Activated B cell treated with CpG ODN at 0.5 μM for 24 hours (primary cell): ENCODE data around the gene TSHZ2. TPM values are rescaled to one million over a fixed set of nuclear protein-coding genes. Genes with fewer than 3 reads are reported as not detected.
"Not testable (repeated sequence)": the region's sequence is repeated elsewhere in the genome, so short reads cannot be mapped to it uniquely, and the experiment has no call there.

Source experiments
- ATAC-seq: fragments of 200-7000 bp; cut with Tn5 transposase; one replicate; pipeline ENCODE4 v1.10.0; 2021; ENCODE audit warnings: low read depth, mild to moderate bottlenecking, moderate library complexity
- CTCF ChIA-PET: fragments of 350-600 bp; sonication (Branson Sonifier 250); formaldehyde crosslinking; loops from one replicate; lab custom pipeline; 2021; ENCODE audit warnings: antibody characterized with exemption; lab: Charles Lee
- POLR2A ChIA-PET: fragments of 350-600 bp; sonication (Branson Sonifier 250); formaldehyde crosslinking; loops from one replicate; lab custom pipeline; 2021; ENCODE audit warnings: antibody characterized with exemption; lab: Charles Lee
- DNase-seq: peaks from one replicate; pipeline ENCODE4 v3.0.0; 2022
- H3K27ac Mint-ChIP-seq: one replicate; pipeline ENCODE4 v1.8.0; 2020; ENCODE audit warnings: mixed read lengths
- H3K27me3 Mint-ChIP-seq: one replicate; pipeline ENCODE4 v1.8.0; 2021; ENCODE audit warnings: mixed read lengths
- H3K36me3 Mint-ChIP-seq: one replicate; pipeline ENCODE4 v1.8.0; 2021; ENCODE audit warnings: low read depth, mixed read lengths
- H3K4me1 Mint-ChIP-seq: one replicate; pipeline ENCODE4 v1.8.0; 2021; ENCODE audit warnings: mixed read lengths
- H3K4me3 Mint-ChIP-seq: one replicate; pipeline ENCODE4 v1.8.0; 2020; ENCODE audit warnings: mild to moderate bottlenecking, mixed read lengths
- H3K9me3 Mint-ChIP-seq: one replicate; pipeline ENCODE4 v1.8.0; 2020; ENCODE audit warnings: mixed read lengths
- CTCF ChIP-seq: fragments of 200-600 bp; IDR thresholded peaks from one replicate; pipeline ENCODE4 v1.8.0; 2022; ENCODE audit warnings: antibody characterized with exemption, mild to moderate bottlenecking
- intact Hi-C: fragments of 100-400 bp; cut with micrococcal nuclease; formaldehyde crosslinking; loops from one replicate; pipeline ENCODE4 v1.15.1; 2024
- total RNA-seq: library from RNA; stranded (reverse); gene quantifications from 2 replicates; pipeline ENCODE4 v1.2.3, GENCODE V29; 2022

Gene TSHZ2
- total RNA-seq, 1 donor from 2014 or later: 1.7 TPM

DNA sequence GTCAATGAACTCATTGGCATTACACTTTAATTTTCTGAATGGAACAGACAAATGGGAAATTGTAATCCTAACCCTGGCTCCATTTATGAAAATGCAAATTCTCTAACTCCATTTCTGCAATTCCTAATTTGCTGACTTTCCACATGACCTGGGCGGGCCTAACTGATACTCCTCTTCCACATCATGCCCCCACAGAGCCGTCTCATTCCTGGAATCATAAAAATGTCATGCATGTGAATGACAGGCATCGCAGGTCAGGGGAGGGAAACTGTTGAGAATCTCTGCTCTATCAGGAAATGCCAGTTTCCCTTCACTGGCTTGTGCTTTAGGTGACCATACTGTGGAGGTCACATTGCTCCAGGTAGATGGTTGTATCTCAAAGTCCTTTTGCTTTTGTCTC is 456.4 kb downstream of the TSHZ2 start:
- DNase-seq (no peak), ATAC-seq (no peak)
- CTCF ChIA-PET: no interaction called here
- H3K9me3 Mint-ChIP-seq: peaks cover 1% of the 10 kb centered on the region
- intact Hi-C loops: no loop called here
- H3K36me3 Mint-ChIP-seq: no peaks in the 10 kb centered on the region
- H3K27ac Mint-ChIP-seq: no peak overlapping the region
- TF ChIP-seq CTCF: no peak
- POLR2A ChIA-PET: no interaction called here
- no peaks in the 10 kb centered on the region for H3K4me1 Mint-ChIP-seq
- no peak overlapping the region for H3K4me3 Mint-ChIP-seq
- peaks cover 11% of the 10 kb centered on the region for H3K27me3 Mint-ChIP-seq

DNA sequence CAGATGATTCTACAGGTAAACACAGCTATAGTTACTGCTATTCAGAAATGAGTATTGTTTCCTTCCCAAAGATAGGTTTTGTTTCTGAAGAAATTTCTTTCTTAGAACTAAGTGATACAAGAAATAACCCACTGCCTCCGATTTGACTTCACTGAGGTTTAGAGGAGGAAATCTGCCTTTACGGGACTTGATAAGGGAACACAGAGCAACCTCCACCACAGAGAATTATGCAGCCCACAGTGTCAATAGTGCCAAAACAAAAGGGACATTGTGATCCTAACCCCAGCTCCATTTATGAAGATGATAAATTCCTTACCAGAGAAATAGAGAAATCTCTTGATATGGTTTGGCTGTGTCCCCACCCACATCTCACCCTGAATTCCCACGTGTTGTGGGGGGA is 456.8 kb downstream of the TSHZ2 start:
- no peak for TF ChIP-seq CTCF
- CTCF ChIA-PET: no interaction called here
- Mint-ChIP-seq H3K27me3 (peaks cover 12% of the 10 kb centered on the region), H3K4me3 (no peak overlapping the region), H3K4me1 (no peaks in the 10 kb centered on the region), H3K27ac (no peak overlapping the region), H3K9me3 (peaks cover 1% of the 10 kb centered on the region), H3K36me3 (no peaks in the 10 kb centered on the region)
- no peak for ATAC-seq
- intact Hi-C loops: no loop called here
- POLR2A ChIA-PET: no interaction called here
- DNase-seq: no peak

- Mint-ChIP-seq H3K4me3 (no peak overlapping the region), H3K27ac (no peak overlapping the region), H3K27me3 (peaks cover 12% of the 10 kb centered on the region), H3K36me3 (no peaks in the 10 kb centered on the region), H3K4me1 (no peaks in the 10 kb centered on the region), H3K9me3 (peaks cover 1% of the 10 kb centered on the region)
- ChIA-PET POLR2A (no interaction called here), CTCF (no interaction called here)
- no peak for TF ChIP-seq CTCF
- intact Hi-C loops: no loop called here
- DNase-seq: no peak
- no peak for ATAC-seq
Measured at GRCh38 chr20:53434662-53435061, 462.5 kb downstream of the TSHZ2 start.

- H3K27me3 Mint-ChIP-seq: peaks cover 15% of the 10 kb centered on the region
- ATAC-seq, H3K4me1 Mint-ChIP-seq, H3K27ac Mint-ChIP-seq, intact Hi-C loops, POLR2A ChIA-PET, DNase-seq, H3K9me3 Mint-ChIP-seq, H3K4me3 Mint-ChIP-seq, H3K36me3 Mint-ChIP-seq, CTCF ChIA-PET: not testable (repeated sequence)
Measured at GRCh38 chr20:53436927-53437326, 464.8 kb downstream of the TSHZ2 start.

- Mint-ChIP-seq H3K4me3 (no peak overlapping the region), H3K4me1 (no peaks in the 10 kb centered on the region), H3K27ac (no peak overlapping the region), H3K27me3 (peaks cover 15% of the 10 kb centered on the region), H3K36me3 (no peaks in the 10 kb centered on the region), H3K9me3 (no peaks in the 10 kb centered on the region)
- intact Hi-C loops: no loop called here
- ATAC-seq (no peak), DNase-seq (no peak)
- TF ChIP-seq CTCF: no peak
- POLR2A ChIA-PET: no interaction called here
- CTCF ChIA-PET: no interaction called here
Measured at GRCh38 chr20:53438368-53438767, 466.2 kb downstream of the TSHZ2 start.

GRCh38 chr20:53439046-53439445 is 466.9 kb downstream of the TSHZ2 start:
- POLR2A ChIA-PET: no interaction called here
- ATAC-seq (no peak), DNase-seq (no peak)
- CTCF ChIA-PET: no interaction called here
- Mint-ChIP-seq H3K4me3 (no peak overlapping the region), H3K36me3 (no peaks in the 10 kb centered on the region), H3K9me3 (no peaks in the 10 kb centered on the region), H3K27me3 (peaks cover 15% of the 10 kb centered on the region), H3K27ac (no peak overlapping the region), H3K4me1 (no peaks in the 10 kb centered on the region)
- intact Hi-C loops: no loop called here
- TF ChIP-seq CTCF: no peak
